WI38 (cell line): ENCODE measurements around the gene SPTBN4.

Source experiments
- H3K4me3 ChIP-seq: 2 replicates; pipeline ENCODE4 v1.5.1; 2011; ENCODE audit warnings: low read depth, mild to moderate bottlenecking, control low read depth, low read length
- TF ChIP-seq, protein P1 (sequence below): IDR thresholded peaks from 2 replicates; pipeline ENCODE4 v1.5.1; 2012; ENCODE audit warnings: low read depth, mild to moderate bottlenecking, control low read depth, low read length

SPTBN4 gene

DNA sequence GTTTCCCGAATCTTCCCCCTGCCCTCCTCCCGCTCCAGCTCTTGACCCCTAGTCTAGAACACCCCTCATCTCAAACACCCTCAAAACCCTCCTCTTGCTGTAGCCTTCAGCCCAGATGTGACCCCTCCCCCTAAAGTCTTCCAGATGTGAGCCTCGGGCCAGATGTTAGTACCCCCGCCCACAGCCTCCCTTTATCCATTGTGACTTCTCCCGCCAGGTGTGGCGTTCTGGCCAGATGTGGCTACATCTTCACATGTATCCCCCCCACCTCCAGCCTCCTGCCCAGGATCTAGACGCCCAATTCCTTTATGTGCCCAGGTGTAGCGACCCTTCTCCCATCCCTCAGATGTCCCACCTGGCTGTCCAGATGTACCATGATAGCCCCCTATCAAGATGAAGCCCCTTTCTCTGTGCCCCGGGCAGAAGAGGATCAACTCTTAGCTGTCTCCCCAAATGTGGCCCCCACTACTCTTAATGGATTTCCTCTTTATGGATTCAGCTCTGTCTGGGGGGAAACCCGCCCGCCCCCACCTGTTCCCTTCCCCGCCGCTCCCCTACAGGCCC is 133.9 kb downstream of the SPTBN4 start:
- 0 out of 2 replicates have a peak overlapping the region, but pooled peaks have one; percentile 12 for H3K4me3 ChIP-seq
- TF ChIP-seq, protein P1, sequence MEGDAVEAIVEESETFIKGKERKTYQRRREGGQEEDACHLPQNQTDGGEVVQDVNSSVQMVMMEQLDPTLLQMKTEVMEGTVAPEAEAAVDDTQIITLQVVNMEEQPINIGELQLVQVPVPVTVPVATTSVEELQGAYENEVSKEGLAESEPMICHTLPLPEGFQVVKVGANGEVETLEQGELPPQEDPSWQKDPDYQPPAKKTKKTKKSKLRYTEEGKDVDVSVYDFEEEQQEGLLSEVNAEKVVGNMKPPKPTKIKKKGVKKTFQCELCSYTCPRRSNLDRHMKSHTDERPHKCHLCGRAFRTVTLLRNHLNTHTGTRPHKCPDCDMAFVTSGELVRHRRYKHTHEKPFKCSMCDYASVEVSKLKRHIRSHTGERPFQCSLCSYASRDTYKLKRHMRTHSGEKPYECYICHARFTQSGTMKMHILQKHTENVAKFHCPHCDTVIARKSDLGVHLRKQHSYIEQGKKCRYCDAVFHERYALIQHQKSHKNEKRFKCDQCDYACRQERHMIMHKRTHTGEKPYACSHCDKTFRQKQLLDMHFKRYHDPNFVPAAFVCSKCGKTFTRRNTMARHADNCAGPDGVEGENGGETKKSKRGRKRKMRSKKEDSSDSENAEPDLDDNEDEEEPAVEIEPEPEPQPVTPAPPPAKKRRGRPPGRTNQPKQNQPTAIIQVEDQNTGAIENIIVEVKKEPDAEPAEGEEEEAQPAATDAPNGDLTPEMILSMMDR: no peak

DNA sequence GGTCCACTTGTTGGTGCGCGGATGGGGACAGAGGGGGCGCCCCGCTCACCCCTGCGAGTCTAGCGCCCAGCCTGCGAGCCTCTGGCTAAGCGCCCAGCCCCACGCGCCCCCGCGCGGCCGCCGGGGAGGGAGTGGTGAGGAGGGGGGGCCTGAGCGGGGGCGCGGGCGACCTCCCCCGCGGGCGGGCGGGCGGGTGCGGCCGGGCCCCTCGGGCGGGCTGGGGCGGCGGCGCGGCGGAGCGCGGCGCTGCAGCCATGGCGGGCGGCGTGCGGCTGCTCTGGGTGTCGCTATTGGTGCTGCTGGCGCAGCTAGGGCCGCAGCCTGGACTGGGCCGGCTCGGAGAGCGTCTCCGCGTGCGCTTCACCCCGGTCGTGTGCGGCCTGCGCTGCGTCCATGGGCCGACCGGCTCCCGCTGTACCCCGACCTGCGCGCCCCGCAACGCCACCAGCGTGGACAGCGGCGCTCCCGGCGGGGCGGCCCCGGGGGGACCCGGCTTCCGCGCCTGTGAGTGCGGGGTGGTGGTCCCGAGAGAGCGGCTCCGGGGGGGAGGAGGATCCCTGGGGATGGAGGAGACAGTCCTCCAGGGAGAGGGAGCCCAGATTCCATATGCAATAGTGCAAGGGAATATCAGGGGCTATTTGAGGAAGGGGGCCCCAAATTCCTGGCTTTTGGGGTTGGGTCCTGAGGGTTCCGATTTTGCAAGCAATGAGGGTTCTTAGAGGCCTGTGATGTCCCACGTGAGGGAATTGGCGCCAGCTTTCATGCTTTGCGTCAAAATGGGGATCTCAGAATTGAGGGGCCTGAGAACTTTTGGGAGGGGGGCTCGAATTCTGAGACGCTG is 134.6 kb downstream of the SPTBN4 start, which contains the start of gene LTBP4:
LTBP4 (plus strand) TSS at position 236 of the 841 bp plus-strand sequence; CDS start at position 255, 19 bp downstream.
- H3K4me3 ChIP-seq: peak within 1 kb of the TSS; percentile 66
- TF ChIP-seq, protein P1: 0 out of 2 replicates have a peak, but pooled peaks have one; percentile 7

DNA sequence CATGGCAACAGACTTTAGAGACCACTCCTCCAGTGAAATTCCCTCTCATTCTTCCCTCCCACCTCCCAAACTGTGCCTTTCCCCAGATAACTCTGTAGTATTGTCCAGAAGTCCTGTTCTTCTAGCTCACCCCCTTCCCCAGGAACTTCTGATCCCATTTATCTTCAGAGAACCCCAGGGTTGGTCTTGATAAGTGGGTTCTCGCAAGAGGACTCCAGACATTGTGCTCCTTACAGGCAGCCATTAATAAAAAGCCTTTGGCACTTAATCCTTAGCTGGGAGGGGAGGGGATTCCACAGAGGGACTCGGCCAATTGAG is 136.2 kb downstream of the SPTBN4 start:
- peak overlapping the region; percentile 66 for H3K4me3 ChIP-seq
- TF ChIP-seq, protein P1: no peak

DNA sequence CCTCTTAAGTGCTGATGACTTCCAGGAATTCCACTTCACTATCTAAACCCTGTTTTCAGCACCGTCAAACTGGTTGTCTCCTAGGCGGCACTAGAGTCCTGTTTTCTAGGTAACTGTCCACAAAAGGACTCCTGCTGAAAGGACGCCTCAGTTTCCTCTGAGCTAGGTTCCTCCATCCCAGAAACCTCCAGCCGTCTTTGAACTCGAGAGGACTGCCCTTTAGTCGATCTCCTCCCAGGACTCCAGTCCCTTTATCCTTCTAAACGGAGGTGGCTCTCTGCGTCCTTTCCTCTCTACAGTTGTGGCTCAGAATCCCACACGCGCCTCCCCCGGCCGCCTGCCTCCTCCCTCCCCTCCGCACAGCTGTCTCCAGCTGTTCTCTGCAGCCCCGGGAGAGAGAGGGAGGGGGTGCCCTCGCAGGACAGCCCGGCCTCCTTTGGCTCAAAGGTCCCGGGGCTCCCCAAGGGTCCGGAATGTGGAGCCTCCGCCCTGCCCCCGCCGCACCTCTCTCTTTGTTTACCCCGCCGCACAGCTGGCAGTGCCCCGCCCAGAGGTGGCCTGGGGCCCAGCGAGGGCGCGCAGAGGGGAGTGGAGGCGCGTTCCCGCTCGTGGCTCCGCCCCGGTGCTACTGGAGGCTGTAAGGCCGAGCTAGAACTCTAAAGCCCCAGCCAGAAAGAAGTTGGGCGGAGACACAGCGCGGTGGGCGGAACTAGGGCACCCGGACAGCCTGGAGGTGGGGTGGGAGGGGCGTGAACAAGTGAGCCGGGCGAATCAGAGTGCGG is 136.8 kb downstream of the SPTBN4 start:
- TF ChIP-seq, protein P1: no peak
- peak overlapping the region; percentile 66 for H3K4me3 ChIP-seq

DNA sequence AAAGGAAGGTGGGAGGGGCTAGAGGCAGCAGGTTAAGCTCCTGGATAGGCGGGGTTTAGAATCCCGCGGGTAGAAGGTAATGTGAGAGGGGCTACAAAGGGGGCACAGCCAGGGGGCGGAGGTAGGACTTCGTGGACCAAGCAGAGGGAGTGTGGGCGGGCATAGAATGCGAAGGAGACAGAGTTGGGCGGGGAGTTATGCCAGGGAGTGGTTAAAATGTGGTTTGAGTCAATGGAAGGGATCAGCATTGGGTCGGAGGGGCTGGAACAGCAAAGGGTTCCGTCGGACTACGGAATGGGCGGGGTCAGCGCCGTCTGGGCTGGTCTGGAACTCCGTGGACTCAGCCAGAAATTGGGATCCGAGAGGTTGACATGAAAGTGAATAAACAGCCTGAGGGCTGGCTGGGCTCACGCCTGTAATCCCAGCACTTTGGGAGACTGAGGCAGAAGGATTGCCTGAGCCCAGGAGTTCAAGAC is 137.4 kb downstream of the SPTBN4 start:
- no peak overlapping the region; the same call in 1 of the 2 replicates for H3K4me3 ChIP-seq
- TF ChIP-seq, protein P1: no peak

DNA sequence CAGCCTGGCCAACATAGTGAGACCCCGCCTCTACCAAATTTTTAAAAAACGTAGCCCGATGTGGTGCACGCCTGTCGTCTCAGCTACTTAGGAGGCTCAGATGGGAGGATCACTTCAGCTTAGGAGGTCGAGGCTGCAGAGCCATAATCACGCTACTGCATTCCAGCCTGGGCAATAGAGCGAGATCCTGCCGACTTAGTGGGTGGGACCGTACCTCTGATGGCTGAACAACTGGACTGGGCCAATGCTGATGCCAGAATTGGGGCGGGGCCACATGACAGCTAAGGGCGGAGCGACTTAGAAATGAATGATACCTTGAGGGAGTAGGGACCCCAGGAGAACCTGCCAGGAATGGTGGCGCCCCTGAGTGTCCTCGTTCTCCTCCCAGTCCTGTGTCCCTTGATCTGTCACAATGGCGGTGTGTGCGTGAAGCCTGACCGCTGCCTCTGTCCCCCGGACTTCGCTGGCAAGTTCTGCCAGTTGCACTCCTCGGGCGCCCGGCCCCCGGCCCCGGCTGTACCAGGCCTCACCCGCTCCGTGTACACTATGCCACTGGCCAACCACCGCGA is 137.9 kb downstream of the SPTBN4 start:
- TF ChIP-seq, protein P1: no peak
- no peak overlapping the region for H3K4me3 ChIP-seq
